NCI-H69 (cell line): ENCODE data around the gene SPAG16.
"Not testable (repeated sequence)": the region's sequence is repeated elsewhere in the genome, so short reads cannot be mapped to it uniquely, and the experiment has no call there.

ENCODE experiments used
- DNase-seq: peaks from one replicate; lab custom pipeline; 2025; lab: John Stamatoyannopoulos, UW

Gene SPAG16

GRCh38 chr2:213703406-213704098 lies 419.3 kb downstream of the SPAG16 start:
- no peak for DNase-seq

- DNase-seq = no peak
These were observed 425.9 kb downstream of the SPAG16 start for GRCh38 chr2:213710164-213710563.

GRCh38 chr2:213718411-213718810 lies 434.1 kb downstream of the SPAG16 start:
- not testable (repeated sequence) for DNase-seq

GRCh38 chr2:213722565-213722964 lies 438.3 kb downstream of the SPAG16 start:
- no peak for DNase-seq

GRCh38 chr2:213723041-213723560 lies 438.8 kb downstream of the SPAG16 start:
- DNase-seq = no peak

GRCh38 chr2:213723707-213724106 lies 439.4 kb downstream of the SPAG16 start:
- no peak for DNase-seq

- no peak for DNase-seq
These were observed 441.8 kb downstream of the SPAG16 start for GRCh38 chr2:213726101-213726500.

GRCh38 chr2:213733893-213734292 lies 449.6 kb downstream of the SPAG16 start:
- DNase-seq = no peak

GRCh38 chr2:213740453-213740852 lies 456.2 kb downstream of the SPAG16 start:
- DNase-seq = no peak

GRCh38 chr2:213751446-213751845 lies 467.2 kb downstream of the SPAG16 start:
- DNase-seq = no peak

GRCh38 chr2:213752575-213752974 lies 468.3 kb downstream of the SPAG16 start:
- no peak for DNase-seq

GRCh38 chr2:213757525-213757924 lies 473.3 kb downstream of the SPAG16 start:
- DNase-seq = no peak

GRCh38 chr2:213763354-213763753 lies 479.1 kb downstream of the SPAG16 start:
- DNase-seq = no peak

GRCh38 chr2:213763963-213764362 lies 479.7 kb downstream of the SPAG16 start:
- no peak for DNase-seq

GRCh38 chr2:213764849-213765248 lies 480.6 kb downstream of the SPAG16 start:
- DNase-seq = no peak

- DNase-seq = no peak
These were observed 481.8 kb downstream of the SPAG16 start for GRCh38 chr2:213766062-213766461.

GRCh38 chr2:213766465-213766901 lies 482.2 kb downstream of the SPAG16 start:
- no peak for DNase-seq

- DNase-seq = no peak
These were observed 503.6 kb downstream of the SPAG16 start for GRCh38 chr2:213787869-213788268.

- no peak for DNase-seq
These were observed 505.7 kb downstream of the SPAG16 start for GRCh38 chr2:213789940-213790339.

GRCh38 chr2:213792045-213792444 lies 507.8 kb downstream of the SPAG16 start:
- DNase-seq = no peak

GRCh38 chr2:213806125-213806726 lies 522.0 kb downstream of the SPAG16 start:
- peak; percentile 40 for DNase-seq

GRCh38 chr2:213816583-213816982 lies 532.3 kb downstream of the SPAG16 start:
- DNase-seq = no peak

- DNase-seq = no peak
These were observed 534.2 kb downstream of the SPAG16 start for GRCh38 chr2:213818436-213818835.

GRCh38 chr2:213834331-213834730 lies 550.1 kb downstream of the SPAG16 start:
- DNase-seq = no peak
